KOPT-K1 (cell line): ENCODE results near the gene RNF166.

Experiments
- H3K27ac ChIP-seq: fragments of 200-600 bp; sonication (generic); 2 replicates; pipeline ENCODE4 v1.5.1; 2016; ENCODE audit warnings: antibody characterized with exemption, mild to moderate bottlenecking, low read depth, low read length; ENCODE audit not compliant: poor library complexity, severe bottlenecking
- H3K36me3 ChIP-seq: fragments of 200-600 bp; sonication (generic); 2 replicates; pipeline ENCODE4 v1.5.1; 2017; ENCODE audit warnings: antibody characterized with exemption, mild to moderate bottlenecking, low read length, moderate library complexity; ENCODE audit not compliant: insufficient read depth
- H3K9me3 ChIP-seq: fragments of 200-600 bp; sonication (generic); 2 replicates; pipeline ENCODE4 v1.5.1; 2017; ENCODE audit warnings: antibody characterized with exemption, low read length, mild to moderate bottlenecking; ENCODE audit not compliant: insufficient read depth, poor library complexity, severe bottlenecking

RNF166 gene

DNA sequence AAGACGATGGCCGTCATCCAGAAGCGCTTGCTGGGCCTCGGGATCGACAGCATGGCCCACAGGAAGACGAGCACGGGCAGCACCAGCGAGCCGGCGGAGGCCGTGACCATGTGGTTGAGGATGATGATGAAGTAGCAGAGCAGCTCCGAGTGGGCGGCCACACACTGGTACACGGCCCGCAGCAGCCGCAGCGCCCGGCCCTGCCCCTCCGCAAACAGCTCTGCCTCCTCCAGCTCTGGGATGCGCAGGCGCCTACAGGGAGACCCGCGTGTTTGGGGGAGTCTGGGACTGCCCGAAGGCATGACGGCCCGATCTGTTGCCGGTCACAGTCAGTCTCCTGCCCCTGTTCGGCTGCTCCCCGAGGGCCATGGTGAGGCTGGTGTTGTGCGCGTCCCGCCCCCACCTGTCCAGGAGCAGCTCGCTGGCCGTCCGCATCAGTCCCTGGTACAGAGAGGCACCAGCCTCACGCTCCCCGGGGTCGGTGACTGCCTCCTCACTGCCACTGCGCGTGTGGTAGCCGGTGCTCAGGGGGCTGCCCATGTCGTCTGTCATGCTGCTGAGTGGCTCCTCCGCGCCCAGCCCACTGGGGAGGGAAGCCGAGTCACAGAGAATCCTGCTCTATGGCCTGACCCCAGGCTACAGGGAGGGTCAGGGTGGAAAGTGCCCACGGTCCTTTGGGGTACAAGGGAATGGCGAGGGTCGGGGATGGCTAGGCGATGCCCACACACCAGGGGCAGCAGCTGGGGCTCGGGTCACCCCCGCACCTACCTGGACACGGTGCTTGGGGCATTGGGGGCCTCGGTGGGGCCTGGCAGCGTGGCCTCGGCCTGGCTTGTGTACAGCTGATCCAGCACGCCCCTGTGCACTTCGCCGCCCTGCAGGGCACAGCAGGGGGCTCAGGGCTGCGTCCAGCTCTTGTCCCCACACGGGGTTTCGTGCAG is 15.9 kb upstream of the RNF166 start:
- Histone ChIP-seq H3K27ac (no peak overlapping the region), H3K9me3 (no peaks in the 10 kb centered on the region), H3K36me3 (peaks cover 100% of the 10 kb centered on the region)

DNA sequence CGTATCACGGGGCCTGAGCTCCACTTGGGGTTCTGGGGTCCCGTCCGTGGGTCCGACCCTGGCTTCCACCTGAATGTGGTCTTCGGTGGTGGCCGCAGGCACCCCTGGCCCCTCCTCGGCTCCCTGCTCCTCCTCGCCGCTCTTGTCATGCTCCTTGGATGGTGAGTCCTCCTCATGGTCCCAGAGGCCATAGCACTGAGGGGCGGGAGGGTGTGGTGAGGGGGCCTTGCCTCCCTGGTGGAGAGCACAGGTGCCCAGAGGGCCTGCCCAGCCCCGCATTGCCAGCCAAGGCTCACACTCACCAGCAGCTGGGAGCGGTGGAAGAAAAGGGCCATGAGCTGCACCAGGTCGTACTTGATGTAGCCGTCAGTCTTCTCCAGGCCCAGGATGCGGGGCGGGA is 15.0 kb upstream of the RNF166 start:
- peaks cover 100% of the 10 kb centered on the region for H3K36me3 ChIP-seq
- no peak overlapping the region for H3K27ac ChIP-seq

DNA sequence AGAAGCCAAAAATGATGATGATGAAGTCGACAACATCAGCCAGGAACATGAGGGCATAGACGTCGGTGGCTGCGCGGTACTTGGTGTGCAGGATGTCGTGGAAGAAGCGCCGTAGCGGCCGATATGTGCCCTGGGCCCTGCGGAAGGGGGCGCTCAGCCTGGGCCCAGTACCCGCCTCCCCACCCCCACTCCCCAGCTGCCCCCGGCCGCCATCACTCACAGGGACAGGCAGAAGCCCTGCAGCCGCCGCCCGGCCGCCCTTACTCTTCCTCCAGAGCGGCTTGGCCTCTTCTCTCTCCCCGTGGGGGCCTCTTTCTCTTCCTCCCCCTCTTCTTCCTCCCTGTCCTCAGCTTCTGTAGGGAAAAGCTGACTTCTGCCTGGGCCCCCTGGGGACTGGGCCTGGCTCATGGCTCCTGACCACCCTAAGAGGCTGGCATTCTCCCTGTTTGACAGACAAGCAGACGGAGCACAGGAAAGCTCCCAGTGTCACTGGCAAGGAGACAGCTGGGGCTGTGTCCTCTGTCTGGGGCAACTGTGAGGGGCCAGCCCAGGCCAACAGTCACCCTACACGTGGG is 14.3 kb upstream of the RNF166 start:
- H3K9me3 ChIP-seq: no peaks in the 10 kb centered on the region
- H3K36me3 ChIP-seq: peaks cover 100% of the 10 kb centered on the region

More for the DNA sequence above, 15.0 kb upstream of the RNF166 start:
- H3K9me3 ChIP-seq: no peaks in the 10 kb centered on the region

DNA sequence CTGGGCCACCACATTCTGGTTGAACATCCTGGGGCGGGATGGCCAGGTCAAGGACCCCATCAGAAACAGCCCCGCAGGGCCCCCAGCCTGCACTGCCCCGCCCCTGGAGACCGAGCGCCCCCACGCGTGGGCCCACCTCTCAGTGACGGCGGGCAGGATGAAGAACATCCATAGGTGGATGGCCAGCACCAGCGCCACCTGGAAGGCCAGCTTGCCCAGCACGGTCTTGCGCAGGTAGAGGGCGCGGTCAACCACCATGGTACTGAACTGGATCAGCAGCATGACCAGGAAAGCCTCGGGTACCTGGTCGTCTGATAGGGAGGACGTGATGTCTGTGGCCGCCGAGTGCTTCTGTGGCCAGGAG is 13.7 kb upstream of the RNF166 start:
- H3K9me3 ChIP-seq: no peaks in the 10 kb centered on the region
- no peak overlapping the region for H3K27ac ChIP-seq
- peaks cover 100% of the 10 kb centered on the region for H3K36me3 ChIP-seq

More for the DNA sequence above, 14.3 kb upstream of the RNF166 start:
- H3K27ac ChIP-seq: no peak overlapping the region

DNA sequence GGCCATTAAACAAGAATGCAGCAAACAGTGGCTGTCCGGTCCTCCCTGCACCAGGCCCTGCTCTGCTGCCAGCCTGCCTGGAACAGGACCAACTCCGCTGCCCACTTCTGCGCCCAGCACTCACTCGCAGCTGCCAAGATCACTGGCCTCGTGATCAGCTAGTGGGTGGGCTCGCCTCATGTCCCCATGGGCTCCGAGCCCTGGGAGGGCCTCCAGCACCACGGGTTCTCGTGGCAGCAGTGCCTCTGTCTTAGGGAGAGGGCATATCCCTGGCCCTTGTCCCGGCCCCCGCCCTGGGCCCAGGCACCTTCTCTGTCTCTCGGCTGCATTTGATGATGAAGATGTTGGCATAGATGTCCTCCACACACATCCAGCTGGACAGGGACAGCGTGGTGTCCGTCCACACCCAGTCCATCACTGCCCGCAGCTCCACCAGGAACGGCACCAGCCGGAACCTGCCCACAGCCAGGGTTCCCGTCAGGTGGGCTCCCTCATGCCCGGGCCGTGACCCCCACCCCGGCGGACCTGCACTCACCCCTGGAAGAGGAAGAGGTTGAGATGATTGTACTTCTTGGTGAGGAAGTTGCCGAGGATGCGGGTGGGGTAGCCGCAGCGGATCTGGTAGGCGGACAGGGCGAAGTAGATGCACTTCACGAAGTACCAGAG is 13.2 kb upstream of the RNF166 start:
- Histone ChIP-seq H3K27ac (no peak overlapping the region), H3K9me3 (no peaks in the 10 kb centered on the region), H3K36me3 (peaks cover 100% of the 10 kb centered on the region)

DNA sequence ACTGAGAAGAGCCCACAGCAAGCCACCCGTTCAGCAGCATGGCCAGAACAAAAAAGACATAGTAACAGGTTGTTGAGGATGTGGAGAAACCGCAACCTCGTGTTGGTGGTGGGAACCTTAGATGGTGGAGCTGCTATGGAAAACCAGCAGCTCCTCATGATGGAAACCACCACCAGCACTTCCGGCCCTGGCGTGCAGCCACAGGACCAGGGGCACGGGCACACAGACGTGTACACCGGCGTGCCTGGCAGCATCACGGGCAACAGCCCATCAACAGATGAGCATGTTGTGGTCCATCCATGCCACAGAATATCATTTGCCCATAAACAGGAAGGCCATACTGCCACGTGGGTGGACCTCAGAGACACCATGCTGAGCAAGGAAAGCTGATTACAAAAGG is 12.0 kb upstream of the RNF166 start:
- Histone ChIP-seq H3K9me3 (no peaks in the 10 kb centered on the region), H3K27ac (no peak overlapping the region), H3K36me3 (peaks cover 100% of the 10 kb centered on the region)

DNA sequence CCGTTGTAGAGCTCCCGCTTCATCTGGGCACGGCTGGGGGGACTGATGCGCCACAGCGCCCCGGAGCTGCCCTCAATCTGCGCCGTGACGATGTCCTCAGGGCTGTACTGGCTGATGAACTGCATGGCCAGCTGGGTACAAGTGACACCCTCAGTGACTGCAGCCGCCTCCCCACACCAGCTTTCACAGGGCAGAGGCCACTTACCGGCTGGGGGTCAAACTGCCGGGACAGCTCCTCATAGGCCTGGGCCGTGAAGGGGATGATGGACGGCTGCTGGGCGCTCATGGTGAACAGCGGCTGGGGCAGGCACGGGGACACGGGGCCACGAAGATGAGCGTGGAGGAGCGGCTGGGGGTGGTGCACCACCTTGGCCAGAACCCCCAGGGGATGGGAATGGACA is 10.4 kb upstream of the RNF166 start:
- no peaks in the 10 kb centered on the region for H3K9me3 ChIP-seq
- no peak overlapping the region for H3K27ac ChIP-seq
- H3K36me3 ChIP-seq: peaks cover 90% of the 10 kb centered on the region

DNA sequence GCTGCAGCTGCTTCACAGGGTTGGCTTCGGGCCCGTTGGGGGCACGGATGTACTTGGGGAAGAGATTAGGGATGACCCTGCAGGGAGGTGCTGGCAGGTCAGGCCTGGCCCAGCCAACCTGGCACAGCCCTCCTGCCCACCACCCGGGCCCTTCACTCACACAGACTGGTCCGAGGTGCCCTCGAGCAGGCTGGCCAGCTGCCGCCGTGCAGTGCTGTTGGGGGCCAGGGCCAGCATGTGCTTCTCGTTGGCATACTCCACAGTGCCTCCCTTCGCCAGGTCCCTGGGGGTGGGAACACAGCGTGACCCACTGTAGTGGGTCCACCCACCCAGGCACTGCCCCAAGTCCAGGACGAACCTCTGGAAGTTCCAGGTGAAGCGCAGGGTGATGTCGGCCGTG is 10.0 kb upstream of the RNF166 start:
- Histone ChIP-seq H3K27ac (no peak overlapping the region), H3K36me3 (peaks cover 90% of the 10 kb centered on the region), H3K9me3 (no peaks in the 10 kb centered on the region)

DNA sequence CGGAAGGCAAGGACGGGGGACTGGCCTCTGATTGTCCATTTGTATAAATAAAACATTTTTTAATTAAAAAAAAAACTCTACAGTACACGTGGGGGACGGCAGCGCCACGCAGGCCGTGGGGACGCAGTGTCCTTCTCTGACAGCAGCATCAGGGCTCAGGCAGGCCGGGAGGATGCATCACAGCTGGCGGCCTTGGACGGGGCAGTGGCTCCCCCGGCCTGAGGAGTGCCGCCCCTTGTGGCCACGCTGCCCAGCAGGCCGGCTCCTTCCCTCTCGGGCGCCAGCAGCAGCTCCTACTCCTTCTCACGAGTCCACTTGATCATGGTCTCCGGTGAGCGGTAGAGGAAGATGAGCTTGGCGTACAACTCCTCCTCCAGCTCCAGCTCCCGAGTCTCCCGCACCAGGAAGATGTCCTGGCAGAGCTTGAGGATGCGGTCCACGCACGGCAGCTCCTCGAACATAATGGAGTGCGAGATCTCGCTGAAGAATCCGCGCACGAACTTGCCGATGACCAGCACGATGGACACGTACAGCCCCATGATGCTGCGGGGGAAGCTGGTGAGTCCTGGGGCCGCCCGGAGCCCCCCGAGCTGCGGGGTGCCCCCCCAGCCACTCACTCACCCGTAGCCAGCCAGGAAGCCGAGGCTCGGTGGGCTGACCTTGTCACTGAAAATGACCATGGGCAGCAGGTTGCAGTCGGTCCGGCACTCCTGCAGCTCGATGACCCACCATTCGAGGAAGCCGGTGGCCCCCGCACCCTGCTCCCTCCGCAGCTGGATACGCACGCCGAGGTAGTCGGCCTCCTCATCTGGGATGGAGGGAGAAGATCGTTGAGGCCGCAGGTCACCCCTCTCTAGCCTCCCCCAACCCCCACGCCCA is 9.3 kb upstream of the RNF166 start:
- Histone ChIP-seq H3K36me3 (peaks cover 90% of the 10 kb centered on the region), H3K27ac (no peak overlapping the region), H3K9me3 (no peaks in the 10 kb centered on the region)

DNA sequence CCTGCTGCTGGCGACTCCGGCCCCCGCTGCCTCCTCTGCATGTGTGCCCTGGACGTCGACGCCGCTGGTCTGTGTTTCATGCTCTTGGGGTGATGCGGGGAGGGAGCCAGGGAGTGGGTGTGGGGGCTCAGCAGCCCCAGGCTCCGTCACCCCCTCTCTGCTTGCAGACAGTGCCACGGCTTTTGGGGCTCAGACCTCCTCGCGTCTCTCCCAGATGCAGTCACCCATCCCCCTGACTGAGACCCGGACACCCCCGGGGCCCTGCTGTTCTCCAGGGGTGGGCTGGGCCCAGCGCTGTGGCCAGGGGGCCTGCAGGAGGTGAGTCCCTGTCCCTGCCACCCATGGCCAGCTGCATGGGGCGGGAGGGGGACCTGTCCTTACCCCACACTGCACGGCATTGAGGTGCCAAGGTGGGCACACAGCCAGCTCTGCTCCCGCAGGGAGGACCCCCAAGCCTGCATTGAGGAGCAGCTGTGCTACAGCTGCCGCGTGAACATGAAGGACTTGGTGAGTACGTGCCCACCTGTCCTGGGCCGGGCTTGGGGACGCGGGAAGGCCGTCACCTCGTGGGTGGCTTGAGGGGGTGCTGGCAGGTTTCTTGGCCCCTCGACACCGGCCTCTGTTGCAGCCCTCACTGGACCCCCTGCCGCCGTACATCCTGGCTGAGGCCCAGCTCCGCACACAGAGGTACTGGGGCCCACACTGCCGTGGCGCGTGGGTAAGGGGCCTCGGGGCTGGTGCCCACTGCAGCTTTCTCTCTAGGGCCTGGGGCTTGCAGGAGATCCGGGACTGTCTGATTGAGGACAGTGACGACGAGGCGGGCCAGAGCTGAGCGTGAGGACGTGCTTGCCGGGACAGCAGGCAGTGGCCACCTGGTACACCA is 8.5 kb upstream of the RNF166 start:
- Histone ChIP-seq H3K9me3 (no peaks in the 10 kb centered on the region), H3K36me3 (peaks cover 90% of the 10 kb centered on the region), H3K27ac (no peak overlapping the region)

DNA sequence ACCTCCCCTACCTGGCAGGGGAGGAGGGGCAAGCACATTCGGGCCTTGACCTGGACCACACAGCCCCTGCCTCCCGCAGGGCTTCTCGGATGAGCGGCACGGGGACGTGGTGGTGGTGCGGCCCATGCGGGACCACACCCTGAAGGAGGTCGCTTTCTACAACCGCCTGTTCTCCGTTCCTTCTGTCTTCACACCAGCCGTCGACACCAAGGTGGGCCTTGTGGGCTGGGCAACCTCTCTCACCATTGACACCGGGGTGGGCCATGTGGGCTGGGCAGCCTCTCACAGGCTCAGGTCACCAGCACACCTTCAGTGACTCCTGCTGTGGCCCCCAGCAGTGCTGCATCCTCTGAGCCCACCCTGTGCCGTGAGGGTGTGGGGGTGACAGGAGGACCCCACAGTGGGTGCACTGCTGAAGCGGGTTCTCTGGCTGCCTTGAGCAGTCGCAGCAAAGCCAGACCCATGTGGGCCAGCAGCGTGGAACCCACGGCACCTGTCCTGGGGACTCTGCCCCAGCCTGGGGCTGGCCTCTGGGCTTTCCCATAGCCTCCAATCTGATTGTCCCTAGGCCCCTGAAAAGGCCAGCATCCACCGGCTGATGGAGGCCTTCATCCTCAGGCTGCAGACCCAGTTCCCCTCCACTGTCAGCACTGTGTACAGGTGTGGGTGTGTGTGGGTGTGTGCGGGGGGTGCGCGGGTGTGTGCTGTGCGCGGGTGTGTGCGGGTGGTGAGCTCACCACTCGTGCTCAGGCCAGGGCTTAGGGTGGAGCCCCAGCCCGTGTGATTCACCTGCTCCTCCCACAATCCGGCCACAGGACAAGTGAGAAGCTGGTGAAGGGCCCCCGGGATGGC is 7.6 kb upstream of the RNF166 start:
- Histone ChIP-seq H3K27ac (no peak overlapping the region), H3K9me3 (no peaks in the 10 kb centered on the region), H3K36me3 (peaks cover 90% of the 10 kb centered on the region)

DNA sequence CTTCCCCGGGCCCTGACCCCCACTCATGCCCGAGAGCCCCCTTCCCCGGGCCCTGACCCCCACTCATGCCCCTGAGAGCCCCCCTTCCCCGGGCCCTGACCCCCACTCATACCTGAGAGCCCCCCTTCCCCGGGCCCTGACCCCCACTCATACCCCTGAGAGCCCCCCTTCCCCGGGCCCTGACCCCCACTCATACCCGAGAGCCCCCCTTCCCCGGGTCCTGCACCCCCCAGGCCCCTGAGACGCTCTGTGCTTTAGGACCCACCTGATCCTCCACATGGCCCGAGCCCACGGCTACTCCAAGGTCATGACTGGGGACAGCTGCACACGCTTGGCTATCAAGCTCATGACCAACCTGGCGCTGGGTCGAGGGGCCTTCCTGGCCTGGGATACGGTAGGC is 6.8 kb upstream of the RNF166 start:
- no peak overlapping the region for H3K27ac ChIP-seq
- H3K9me3 ChIP-seq: no peaks in the 10 kb centered on the region
- peaks cover 87% of the 10 kb centered on the region for H3K36me3 ChIP-seq

DNA sequence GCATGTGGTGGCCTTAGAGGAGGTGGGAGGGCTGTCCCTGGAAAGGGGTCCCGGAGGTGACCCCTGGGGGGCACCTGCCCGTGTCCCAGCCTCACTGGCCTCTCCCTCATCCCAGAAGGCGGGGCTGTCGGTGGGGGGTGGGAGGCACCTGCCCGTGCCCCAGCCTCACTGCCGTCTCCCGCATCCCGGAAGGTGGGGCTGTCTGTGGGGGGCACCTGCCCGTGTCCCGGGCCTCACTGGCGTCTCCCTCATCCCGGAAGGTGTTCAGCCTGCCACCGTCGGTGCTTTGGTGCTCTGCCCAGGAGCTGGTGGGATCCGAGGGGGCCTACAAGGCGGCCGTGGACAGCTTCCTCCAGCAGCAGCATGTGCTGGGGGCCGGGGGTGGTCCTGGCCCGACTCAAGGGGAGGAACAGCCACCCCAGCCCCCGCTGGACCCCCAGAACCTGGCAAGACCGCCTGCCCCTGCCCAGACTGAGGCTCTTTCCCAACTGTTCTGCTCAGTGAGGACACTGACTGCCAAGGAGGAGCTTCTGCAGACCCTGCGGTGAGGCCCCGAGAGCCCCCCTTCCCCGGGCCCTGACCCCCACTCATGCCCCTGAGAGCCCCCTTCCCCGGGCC is 6.3 kb upstream of the RNF166 start:
- H3K9me3 ChIP-seq: no peaks in the 10 kb centered on the region
- H3K27ac ChIP-seq: no peak overlapping the region
- H3K36me3 ChIP-seq: peaks cover 81% of the 10 kb centered on the region
